Trophoblast cell (in vitro differentiated cells and primary cell): ENCODE measurements around the gene BHMT.
A peak's percentile ranks its signal among the peaks of the same experiment; 100 is the strongest.

Experiments
- DNase-seq, 2 donors: peaks; one replicate each; pipeline ENCODE4 v3.0.0-alpha.2; 2016
- H2AFZ ChIP-seq: 2 replicates; pipeline ENCODE4 v1.6.1; 2013; ENCODE audit warnings: low read length, moderate library complexity, mild to moderate bottlenecking; ENCODE audit not compliant: insufficient read depth, poor library complexity
- H2AK5ac ChIP-seq: 2 replicates; pipeline ENCODE4 v1.6.1; 2013; ENCODE audit warnings: mild to moderate bottlenecking, low read length
- H2BK120ac ChIP-seq: 2 replicates; pipeline ENCODE4 v1.6.1; 2013; ENCODE audit warnings: low read length, mild to moderate bottlenecking, moderate library complexity; ENCODE audit not compliant: insufficient read depth, poor library complexity
- H2BK12ac ChIP-seq: 2 replicates; pipeline ENCODE4 v1.6.1; 2013; ENCODE audit warnings: mild to moderate bottlenecking, low read length, moderate library complexity
- H2BK5ac ChIP-seq: 2 replicates; pipeline ENCODE4 v1.6.1; 2013; ENCODE audit warnings: low read length, low read depth, moderate library complexity, mild to moderate bottlenecking; ENCODE audit not compliant: poor library complexity
- H3K14ac ChIP-seq: 2 replicates; pipeline ENCODE4 v1.6.1; 2013; ENCODE audit warnings: mild to moderate bottlenecking, low read length
- H3K18ac ChIP-seq: 2 replicates; pipeline ENCODE4 v1.6.1; 2013; ENCODE audit warnings: mild to moderate bottlenecking, low read length
- H3K23ac ChIP-seq: 2 replicates; pipeline ENCODE4 v1.6.1; 2013; ENCODE audit warnings: low read length
- H3K27ac ChIP-seq: 2 replicates; pipeline ENCODE4 v1.5.1; 2013; ENCODE audit warnings: low read depth, mild to moderate bottlenecking, inconsistent platforms, low read length, moderate library complexity
- H3K27me3 ChIP-seq: 2 replicates; pipeline ENCODE4 v1.6.1; 2013; ENCODE audit warnings: inconsistent platforms, mild to moderate bottlenecking, low read length, moderate library complexity; ENCODE audit not compliant: insufficient read depth
- H3K36me3 ChIP-seq, 2 experiments: 1 replicate in 1 of 2; 2 replicates in 1 of 2; pipeline ENCODE4 v1.6.1; 2013; ENCODE audit warnings: low read length in 2 of 2, mild to moderate bottlenecking in 2 of 2, moderate library complexity in 1 of 2; ENCODE audit not compliant: insufficient read depth in 2 of 2, control insufficient read depth in 1 of 2
- H3K4ac ChIP-seq: 2 replicates; pipeline ENCODE4 v1.6.1; 2013; ENCODE audit warnings: low read depth, mild to moderate bottlenecking, low read length, moderate library complexity
- H3K4me1 ChIP-seq, 2 experiments: 1 replicate in 1 of 2; 2 replicates in 1 of 2; pipeline ENCODE4 v1.6.1; 2013; ENCODE audit warnings: low read length in 2 of 2, mild to moderate bottlenecking in 2 of 2, moderate library complexity in 1 of 2; ENCODE audit not compliant: insufficient read depth in 2 of 2, control insufficient read depth in 1 of 2
- H3K4me2 ChIP-seq: 2 replicates; pipeline ENCODE4 v1.6.1; 2013; ENCODE audit warnings: inconsistent platforms, mild to moderate bottlenecking, low read length, moderate library complexity
- H3K4me3 ChIP-seq: 2 replicates; pipeline ENCODE4 v1.5.1; 2013; ENCODE audit warnings: mild to moderate bottlenecking, low read depth, low read length, inconsistent platforms
- H3K79me1 ChIP-seq: one replicate; pipeline ENCODE4 v1.6.1; 2013; ENCODE audit warnings: low read length
- H3K79me2 ChIP-seq: 2 replicates; pipeline ENCODE4 v1.6.1; 2013; ENCODE audit warnings: low read length, mild to moderate bottlenecking; ENCODE audit not compliant: control insufficient read depth, insufficient read depth, poor library complexity
- H3K9ac ChIP-seq: 2 replicates; pipeline ENCODE4 v1.6.1; 2013; ENCODE audit warnings: mild to moderate bottlenecking, low read length
- H3K9me3 ChIP-seq: 2 replicates; pipeline ENCODE4 v1.6.1; 2013; ENCODE audit warnings: low read depth, mild to moderate bottlenecking, control low read depth, inconsistent platforms, low read length; ENCODE audit not compliant: insufficient read depth
- H4K12ac ChIP-seq: 2 replicates; pipeline ENCODE4 v1.6.1; 2013; ENCODE audit warnings: low read depth, mild to moderate bottlenecking, low read length, moderate library complexity
- H4K8ac ChIP-seq: 2 replicates; pipeline ENCODE4 v1.6.1; 2013; ENCODE audit warnings: low read depth, mild to moderate bottlenecking, low read length, moderate library complexity
- H4K91ac ChIP-seq: one replicate; pipeline ENCODE4 v1.6.1; 2013; ENCODE audit warnings: low read depth, mild to moderate bottlenecking, low read length, moderate library complexity
- WGBS: extraction: QIAGEN DNeasy Blood & Tissue Kit; methylation state at CpG from one replicate; pipeline ENCODE4 v1.1.7; 2013; ENCODE audit warnings: missing lambda C conversion rate; ENCODE audit not compliant: insufficient read length, insufficient coverage; ENCODE audit errors: extremely low coverage; 5-methylcytosine and 5-hydroxymethylcytosine counted together

Gene BHMT

GRCh38 chr5:79168031-79168430 is 56.4 kb downstream of the BHMT start:
- Histone ChIP-seq H3K18ac (no peak overlapping the region), H3K4ac (no peak overlapping the region), H3K4me1 (no peaks in the 10 kb centered on the region), H3K79me1 (no peaks in the 10 kb centered on the region), H3K4me3 (no peak overlapping the region), H3K9me3 (no peaks in the 10 kb centered on the region), H3K27ac (no peak overlapping the region), H3K9ac (no peak overlapping the region), H3K27me3 (no peaks in the 10 kb centered on the region), H4K91ac (no peak overlapping the region), H2BK5ac (no peak overlapping the region), H3K4me2 (no peak overlapping the region), H2BK12ac (no peak overlapping the region), H4K12ac (no peak overlapping the region), H2BK120ac (no peak overlapping the region), H4K8ac (no peak overlapping the region), H2AFZ (no peak overlapping the region), H3K23ac (no peak overlapping the region), H3K79me2 (no peaks in the 10 kb centered on the region), H2AK5ac (no peak overlapping the region), H3K36me3 (no peaks in the 10 kb centered on the region), H3K14ac (no peak overlapping the region)
- DNase-seq = no peak

DNA sequence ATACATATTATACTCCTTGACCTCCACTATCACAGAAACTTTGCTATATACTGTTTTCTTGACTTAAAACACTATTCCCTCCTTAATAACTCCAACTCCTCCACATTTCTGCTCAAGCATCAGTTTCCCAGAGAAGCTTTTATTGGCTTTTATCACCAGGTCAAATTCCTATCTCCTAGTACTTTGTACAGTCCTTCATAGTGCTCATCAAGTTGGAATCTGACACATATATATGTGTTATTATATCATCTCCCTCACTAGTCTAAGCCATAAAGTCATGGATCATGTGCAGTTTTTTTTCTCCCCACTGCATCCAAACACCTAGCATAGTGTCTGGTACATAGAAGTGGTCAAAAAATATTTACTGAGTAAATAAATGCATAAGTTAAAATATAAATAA is 59.1 kb downstream of the BHMT start:
- Histone ChIP-seq H3K27me3 (no peaks in the 10 kb centered on the region), H3K14ac (no peak overlapping the region), H3K4ac (no peak overlapping the region), H4K12ac (no peak overlapping the region), H4K91ac (no peak overlapping the region), H3K27ac (no peak overlapping the region), H2BK5ac (no peak overlapping the region), H3K23ac (no peak overlapping the region), H3K79me1 (no peaks in the 10 kb centered on the region), H2AFZ (no peak overlapping the region), H3K18ac (no peak overlapping the region), H3K4me3 (no peak overlapping the region), H3K79me2 (no peaks in the 10 kb centered on the region), H3K9me3 (no peaks in the 10 kb centered on the region), H2AK5ac (no peak overlapping the region), H2BK12ac (no peak overlapping the region), H2BK120ac (no peak overlapping the region), H3K4me1 (no peaks in the 10 kb centered on the region), H3K9ac (no peak overlapping the region), H3K36me3 (no peaks in the 10 kb centered on the region), H3K4me2 (no peak overlapping the region), H4K8ac (no peak overlapping the region)
- no peak for DNase-seq

GRCh38 chr5:79171635-79172245 is 60.1 kb downstream of the BHMT start:
- H3K4me3 ChIP-seq = no peak overlapping the region
- no peak overlapping the region for H3K4me2 ChIP-seq
- no peak overlapping the region for H3K9ac ChIP-seq
- no peak overlapping the region for H3K4ac ChIP-seq
- no peak overlapping the region for H4K12ac ChIP-seq
- H3K18ac ChIP-seq = no peak overlapping the region
- WGBS = no CpG with 5 or more reads among the region's 6 CpGs
- DNase-seq = peak; percentile 2 to 10
- no peaks in the 10 kb centered on the region for H3K4me1 ChIP-seq
- H2BK12ac ChIP-seq = no peak overlapping the region
- H3K79me1 ChIP-seq = no peaks in the 10 kb centered on the region
- no peak overlapping the region for H2AFZ ChIP-seq
- H3K14ac ChIP-seq = no peak overlapping the region
- H3K27ac ChIP-seq = no peak overlapping the region
- H2BK120ac ChIP-seq = no peak overlapping the region
- no peaks in the 10 kb centered on the region for H3K79me2 ChIP-seq
- no peak overlapping the region for H2AK5ac ChIP-seq
- H3K9me3 ChIP-seq = no peaks in the 10 kb centered on the region
- H4K91ac ChIP-seq = no peak overlapping the region
- H3K36me3 ChIP-seq = no peaks in the 10 kb centered on the region
- H3K23ac ChIP-seq = no peak overlapping the region
- no peak overlapping the region for H2BK5ac ChIP-seq
- H3K27me3 ChIP-seq = no peaks in the 10 kb centered on the region
- H4K8ac ChIP-seq = no peak overlapping the region

GRCh38 chr5:79172269-79172668 is 60.7 kb downstream of the BHMT start:
- Histone ChIP-seq H3K4me1 (no peaks in the 10 kb centered on the region), H3K27me3 (no peaks in the 10 kb centered on the region), H3K23ac (no peak overlapping the region), H3K18ac (no peak overlapping the region), H3K79me2 (no peaks in the 10 kb centered on the region), H3K36me3 (no peaks in the 10 kb centered on the region), H2BK12ac (no peak overlapping the region), H3K9ac (no peak overlapping the region), H3K4ac (no peak overlapping the region), H3K4me2 (no peak overlapping the region), H3K27ac (no peak overlapping the region), H3K9me3 (no peaks in the 10 kb centered on the region), H4K8ac (no peak overlapping the region), H4K12ac (no peak overlapping the region), H3K79me1 (no peaks in the 10 kb centered on the region), H2AK5ac (no peak overlapping the region), H3K4me3 (no peak overlapping the region), H4K91ac (no peak overlapping the region), H2BK5ac (no peak overlapping the region), H2BK120ac (no peak overlapping the region), H3K14ac (no peak overlapping the region), H2AFZ (no peak overlapping the region)
- WGBS = no CpG with 5 or more reads among the region's 1 CpG
- no peak for DNase-seq
